ENCODE data around the gene ATRN. TPM values are rescaled to one million over a fixed set of nuclear protein-coding genes. Genes with fewer than 3 reads are reported as not detected.

Gene ATRN
- polyA plus RNA-seq, 1 donor from 2014 or later, result 27.5 TPM

DNA sequence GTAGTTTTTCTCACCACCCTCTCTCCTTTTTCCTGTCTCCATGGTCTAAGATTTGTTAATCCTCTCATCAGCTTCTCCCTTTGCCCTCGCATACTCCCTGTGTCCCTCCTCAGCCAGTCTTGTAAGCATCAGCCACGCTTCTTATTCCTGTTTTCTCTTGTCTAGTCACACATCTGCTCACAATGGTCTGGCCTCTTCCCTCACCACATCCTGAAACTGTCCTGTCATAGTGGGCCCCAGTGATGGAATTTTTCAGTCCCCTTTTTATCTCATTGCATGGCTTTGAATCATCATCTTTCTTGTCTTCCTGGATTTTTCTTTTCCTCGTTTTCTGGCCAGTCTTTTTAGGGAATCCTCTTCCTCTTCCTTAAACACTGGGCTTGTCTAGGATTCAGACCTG is 135.2 kb downstream of the ATRN start:
- Histone ChIP-seq H2AFZ (ENCODE audit: low read depth, low read length) (no peak overlapping the region), H3K4me2 (ENCODE audit: low read length) (no peak overlapping the region), H3K27me3 (ENCODE audit: insufficient read depth, low read depth, low read length) (no peaks in the 10 kb centered on the region), H4K20me1 (ENCODE audit: insufficient read depth) (no peaks in the 10 kb centered on the region), H3K9me3 (ENCODE audit: low read length) (no peaks in the 10 kb centered on the region), H3K79me2 (replicated peaks; ENCODE audit: insufficient read depth, low read length) (no peaks in the 10 kb centered on the region), H3K36me3 (ENCODE audit: insufficient read depth, low read length) (peaks cover 13% of the 10 kb centered on the region), H3F3A (ENCODE audit: insufficient read depth, low read length, poor library complexity, severe bottlenecking) (no peaks in the 10 kb centered on the region), H3K4me3 (ENCODE audit: low read length) (no peak overlapping the region), H3K9ac (ENCODE audit: low read length) (no peak overlapping the region), H3K9me2 (ENCODE audit: insufficient read depth, low read length) (no peaks in the 10 kb centered on the region), H3K27ac (ENCODE audit: low read length) (no peak overlapping the region)
- TF ChIP-seq SMC3 (conservative IDR thresholded peaks at IDR 0.05; ENCODE audit: poor library complexity) (no peak), POLR2AphosphoS5 (IDR thresholded peaks at IDR 0.05) (no peak), RAD21 (conservative IDR thresholded peaks at IDR 0.05) (no peak), TAF1 (IDR thresholded peaks at IDR 0.05; ENCODE audit: low read depth) (no peak)
- TF ChIP-seq, protein P1, sequence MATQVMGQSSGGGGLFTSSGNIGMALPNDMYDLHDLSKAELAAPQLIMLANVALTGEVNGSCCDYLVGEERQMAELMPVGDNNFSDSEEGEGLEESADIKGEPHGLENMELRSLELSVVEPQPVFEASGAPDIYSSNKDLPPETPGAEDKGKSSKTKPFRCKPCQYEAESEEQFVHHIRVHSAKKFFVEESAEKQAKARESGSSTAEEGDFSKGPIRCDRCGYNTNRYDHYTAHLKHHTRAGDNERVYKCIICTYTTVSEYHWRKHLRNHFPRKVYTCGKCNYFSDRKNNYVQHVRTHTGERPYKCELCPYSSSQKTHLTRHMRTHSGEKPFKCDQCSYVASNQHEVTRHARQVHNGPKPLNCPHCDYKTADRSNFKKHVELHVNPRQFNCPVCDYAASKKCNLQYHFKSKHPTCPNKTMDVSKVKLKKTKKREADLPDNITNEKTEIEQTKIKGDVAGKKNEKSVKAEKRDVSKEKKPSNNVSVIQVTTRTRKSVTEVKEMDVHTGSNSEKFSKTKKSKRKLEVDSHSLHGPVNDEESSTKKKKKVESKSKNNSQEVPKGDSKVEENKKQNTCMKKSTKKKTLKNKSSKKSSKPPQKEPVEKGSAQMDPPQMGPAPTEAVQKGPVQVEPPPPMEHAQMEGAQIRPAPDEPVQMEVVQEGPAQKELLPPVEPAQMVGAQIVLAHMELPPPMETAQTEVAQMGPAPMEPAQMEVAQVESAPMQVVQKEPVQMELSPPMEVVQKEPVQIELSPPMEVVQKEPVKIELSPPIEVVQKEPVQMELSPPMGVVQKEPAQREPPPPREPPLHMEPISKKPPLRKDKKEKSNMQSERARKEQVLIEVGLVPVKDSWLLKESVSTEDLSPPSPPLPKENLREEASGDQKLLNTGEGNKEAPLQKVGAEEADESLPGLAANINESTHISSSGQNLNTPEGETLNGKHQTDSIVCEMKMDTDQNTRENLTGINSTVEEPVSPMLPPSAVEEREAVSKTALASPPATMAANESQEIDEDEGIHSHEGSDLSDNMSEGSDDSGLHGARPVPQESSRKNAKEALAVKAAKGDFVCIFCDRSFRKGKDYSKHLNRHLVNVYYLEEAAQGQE (IDR thresholded peaks at IDR 0.05; ENCODE audit: borderline replicate concordance), result no peak

DNA sequence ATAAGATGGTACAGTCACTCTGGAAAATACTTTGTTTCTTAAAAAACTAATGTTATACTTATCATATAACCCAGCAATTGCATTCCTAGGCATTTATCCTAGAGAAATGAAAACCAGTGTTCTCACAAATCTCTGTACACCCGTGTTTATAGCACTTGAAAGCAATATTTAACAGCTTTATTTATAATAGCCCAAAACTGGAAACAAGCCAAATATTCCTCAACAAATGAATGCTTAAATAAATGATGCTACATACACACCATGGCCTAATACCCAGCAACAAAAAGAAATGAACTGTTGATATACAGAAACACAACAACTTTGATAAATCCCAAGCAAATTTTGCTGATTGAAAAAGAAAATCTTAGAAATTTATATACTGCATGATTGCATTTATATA is 141.1 kb downstream of the ATRN start:
- TF ChIP-seq POLR2AphosphoS5 (IDR thresholded peaks at IDR 0.05) (no peak), EP300 (conservative IDR thresholded peaks at IDR 0.05; ENCODE audit: poor library complexity, severe bottlenecking) (no peak), RAD21 (conservative IDR thresholded peaks at IDR 0.05) (no peak), SMC3 (conservative IDR thresholded peaks at IDR 0.05; ENCODE audit: poor library complexity) (no peak), EZH2 (IDR thresholded peaks at IDR 0.05; ENCODE audit: borderline replicate concordance, insufficient read depth, low read length, poor library complexity, severe bottlenecking) (no peak), TAF1 (IDR thresholded peaks at IDR 0.05; ENCODE audit: low read depth) (no peak), MXI1 (conservative IDR thresholded peaks at IDR 0.05; ENCODE audit: poor library complexity, severe bottlenecking) (no peak)
- TF ChIP-seq, protein P1 (IDR thresholded peaks at IDR 0.05; ENCODE audit: borderline replicate concordance), result no peak
- TF ChIP-seq, protein P2, sequence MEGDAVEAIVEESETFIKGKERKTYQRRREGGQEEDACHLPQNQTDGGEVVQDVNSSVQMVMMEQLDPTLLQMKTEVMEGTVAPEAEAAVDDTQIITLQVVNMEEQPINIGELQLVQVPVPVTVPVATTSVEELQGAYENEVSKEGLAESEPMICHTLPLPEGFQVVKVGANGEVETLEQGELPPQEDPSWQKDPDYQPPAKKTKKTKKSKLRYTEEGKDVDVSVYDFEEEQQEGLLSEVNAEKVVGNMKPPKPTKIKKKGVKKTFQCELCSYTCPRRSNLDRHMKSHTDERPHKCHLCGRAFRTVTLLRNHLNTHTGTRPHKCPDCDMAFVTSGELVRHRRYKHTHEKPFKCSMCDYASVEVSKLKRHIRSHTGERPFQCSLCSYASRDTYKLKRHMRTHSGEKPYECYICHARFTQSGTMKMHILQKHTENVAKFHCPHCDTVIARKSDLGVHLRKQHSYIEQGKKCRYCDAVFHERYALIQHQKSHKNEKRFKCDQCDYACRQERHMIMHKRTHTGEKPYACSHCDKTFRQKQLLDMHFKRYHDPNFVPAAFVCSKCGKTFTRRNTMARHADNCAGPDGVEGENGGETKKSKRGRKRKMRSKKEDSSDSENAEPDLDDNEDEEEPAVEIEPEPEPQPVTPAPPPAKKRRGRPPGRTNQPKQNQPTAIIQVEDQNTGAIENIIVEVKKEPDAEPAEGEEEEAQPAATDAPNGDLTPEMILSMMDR (IDR thresholded peaks at IDR 0.05; ENCODE audit: poor library complexity, severe bottlenecking), result no peak
- H4K20me1 ChIP-seq (ENCODE audit: insufficient read depth), result no peaks in the 10 kb centered on the region
- H3K9me3 ChIP-seq (ENCODE audit: low read length), result no peaks in the 10 kb centered on the region
- H2AFZ ChIP-seq (ENCODE audit: low read depth, low read length), result no peak overlapping the region
- no peaks in the 10 kb centered on the region for H3K36me3 ChIP-seq (ENCODE audit: insufficient read depth, low read length)
- no peaks in the 10 kb centered on the region for H3K9me2 ChIP-seq (ENCODE audit: insufficient read depth, low read length)
- H3K79me2 ChIP-seq (replicated peaks; ENCODE audit: insufficient read depth, low read length), result no peaks in the 10 kb centered on the region
- H3K9ac ChIP-seq (ENCODE audit: low read length), result no peak overlapping the region
- no peaks in the 10 kb centered on the region for H3K27me3 ChIP-seq (ENCODE audit: insufficient read depth, low read depth, low read length)
- no peak overlapping the region for H3K4me2 ChIP-seq (ENCODE audit: low read length)
- no peak overlapping the region for H3K27ac ChIP-seq (ENCODE audit: low read length)
- no peak overlapping the region for H3K4me3 ChIP-seq (ENCODE audit: low read length)
- H3F3A ChIP-seq (ENCODE audit: insufficient read depth, low read length, poor library complexity, severe bottlenecking), result no peaks in the 10 kb centered on the region
